Smooth muscle cell (in vitro differentiated cells): Measurements from ENCODE around the gene PKP4. TPM values are rescaled to one million over a fixed set of nuclear protein-coding genes. Genes with fewer than 3 reads are reported as not detected.

Source experiments
- DNase-seq: peaks from one replicate; lab custom pipeline; 2025; ENCODE audit not compliant: unreplicated experiment; lab: John Stamatoyannopoulos, UW
- H2AFZ ChIP-seq: fragments of 200-600 bp; sonication (generic); 2 replicates; pipeline ENCODE4 v1.6.0; 2016; ENCODE audit warnings: antibody characterized with exemption, low read depth, mild to moderate bottlenecking
- H3F3A ChIP-seq: fragments of 200-600 bp; sonication (generic); 2 replicates; pipeline ENCODE4 v1.6.0; 2017; ENCODE audit warnings: antibody characterized with exemption, low read depth
- H3K27ac ChIP-seq: fragments of 200-600 bp; sonication (generic); 2 replicates; pipeline ENCODE4 v1.5.1; 2016; ENCODE audit warnings: low read depth, mild to moderate bottlenecking
- H3K27me3 ChIP-seq: fragments of 200-600 bp; sonication (generic); 2 replicates; pipeline ENCODE4 v1.6.1; 2016; ENCODE audit warnings: low read depth, mild to moderate bottlenecking
- H3K36me3 ChIP-seq: fragments of 200-600 bp; sonication (generic); 2 replicates; pipeline ENCODE4 v1.5.1; 2016; ENCODE audit warnings: low read depth
- H3K4me1 ChIP-seq: fragments of 200-600 bp; sonication (generic); 2 replicates; pipeline ENCODE4 v1.5.1; 2016; ENCODE audit warnings: low read depth
- H3K4me2 ChIP-seq: fragments of 200-600 bp; sonication (generic); 2 replicates; pipeline ENCODE4 v1.6.0; 2016; ENCODE audit warnings: mild to moderate bottlenecking
- H3K4me3 ChIP-seq: fragments of 200-600 bp; sonication (generic); 2 replicates; pipeline ENCODE4 v1.5.1; 2016; ENCODE audit warnings: mild to moderate bottlenecking
- H3K79me2 ChIP-seq: fragments of 200-600 bp; sonication (generic); 2 replicates; pipeline ENCODE4 v1.6.0; 2016; ENCODE audit warnings: low read depth, mild to moderate bottlenecking
- H3K9ac ChIP-seq: fragments of 200-600 bp; sonication (generic); 2 replicates; pipeline ENCODE4 v1.6.0; 2016; ENCODE audit warnings: low read depth
- H3K9me3 ChIP-seq: fragments of 200-600 bp; sonication (generic); replicated peaks from 2 replicates; pipeline ENCODE4 v1.5.1; 2016; ENCODE audit warnings: low read depth
- H4K20me1 ChIP-seq: fragments of 200-600 bp; sonication (generic); 2 replicates; pipeline ENCODE4 v1.6.0; 2016; ENCODE audit warnings: low read depth
- CTCF ChIP-seq: fragments of 200-600 bp; sonication (generic); IDR thresholded peaks from 2 replicates; pipeline ENCODE4 v1.5.1; 2017; ENCODE audit warnings: borderline replicate concordance, mild to moderate bottlenecking, antibody characterized with exemption; ENCODE audit not compliant: insufficient read depth, poor library complexity, severe bottlenecking
- WGBS: methylation state at CpG from one replicate; pipeline ENCODE4 v1.1.7; 2016; ENCODE audit warnings: low lambda C conversion rate; 5-methylcytosine and 5-hydroxymethylcytosine counted together
- polyA plus RNA-seq: library from polyadenylated mRNA; unstranded; fragments of >200 nt; fragmentation: Nextera tagmentation; extraction: Ambion mirVana; gene quantifications from 2 replicates; pipeline ENCODE4 v1.2.1, GENCODE V29; 2016
- total RNA-seq: library from RNA; depleted of rRNA; stranded (reverse); fragments of >200 nt; gene quantifications from 2 replicates; pipeline ENCODE4 v1.2.3, GENCODE V29; 2014

Gene PKP4
- total and polyA plus RNA-seq, 2 experiments from 2014 or later, result 2.4 to 14.0 TPM

GRCh38 chr2:158443606-158444005 lies 13.1 kb upstream of the PKP4 start:
- Histone ChIP-seq H3K27me3 (no peaks in the 10 kb centered on the region), H3K4me1 (no peaks in the 10 kb centered on the region), H3K36me3 (no peaks in the 10 kb centered on the region), H3K9me3 (no peaks in the 10 kb centered on the region), H3K4me2 (no peak overlapping the region), H3K79me2 (no peaks in the 10 kb centered on the region), H3K9ac (no peak overlapping the region), H4K20me1 (no peaks in the 10 kb centered on the region), H3F3A (no peaks in the 10 kb centered on the region), H3K27ac (no peak overlapping the region), H3K4me3 (no peak overlapping the region), H2AFZ (no peak overlapping the region)
- TF ChIP-seq CTCF, result no peak
- no peak for DNase-seq
- 93% methylated on average over 1 of the region's 1 CpG for WGBS

GRCh38 chr2:158457092-158457825 lies 507 bp downstream of the PKP4 start:
- H3F3A ChIP-seq, result peaks cover 13% of the 10 kb centered on the region
- peak overlapping the region; percentile 88 for H2AFZ ChIP-seq
- peaks cover 22% of the 10 kb centered on the region for H3K4me1 ChIP-seq
- no peaks in the 10 kb centered on the region for H3K27me3 ChIP-seq
- no peaks in the 10 kb centered on the region for H3K36me3 ChIP-seq
- H3K4me2 ChIP-seq, result peak overlapping the region; percentile 92
- H3K27ac ChIP-seq, result peak overlapping the region; percentile 40
- WGBS, result 2% methylated on average over 48 of the region's 84 CpGs
- H3K79me2 ChIP-seq, result peaks cover 38% of the 10 kb centered on the region
- peaks cover 36% of the 10 kb centered on the region for H4K20me1 ChIP-seq
- no peak for TF ChIP-seq CTCF
- H3K9me3 ChIP-seq, result no peaks in the 10 kb centered on the region
- peak overlapping the region; percentile 71 for H3K4me3 ChIP-seq
- peak overlapping the region; percentile 66 for H3K9ac ChIP-seq
- peak; percentile 64 for DNase-seq

DNA sequence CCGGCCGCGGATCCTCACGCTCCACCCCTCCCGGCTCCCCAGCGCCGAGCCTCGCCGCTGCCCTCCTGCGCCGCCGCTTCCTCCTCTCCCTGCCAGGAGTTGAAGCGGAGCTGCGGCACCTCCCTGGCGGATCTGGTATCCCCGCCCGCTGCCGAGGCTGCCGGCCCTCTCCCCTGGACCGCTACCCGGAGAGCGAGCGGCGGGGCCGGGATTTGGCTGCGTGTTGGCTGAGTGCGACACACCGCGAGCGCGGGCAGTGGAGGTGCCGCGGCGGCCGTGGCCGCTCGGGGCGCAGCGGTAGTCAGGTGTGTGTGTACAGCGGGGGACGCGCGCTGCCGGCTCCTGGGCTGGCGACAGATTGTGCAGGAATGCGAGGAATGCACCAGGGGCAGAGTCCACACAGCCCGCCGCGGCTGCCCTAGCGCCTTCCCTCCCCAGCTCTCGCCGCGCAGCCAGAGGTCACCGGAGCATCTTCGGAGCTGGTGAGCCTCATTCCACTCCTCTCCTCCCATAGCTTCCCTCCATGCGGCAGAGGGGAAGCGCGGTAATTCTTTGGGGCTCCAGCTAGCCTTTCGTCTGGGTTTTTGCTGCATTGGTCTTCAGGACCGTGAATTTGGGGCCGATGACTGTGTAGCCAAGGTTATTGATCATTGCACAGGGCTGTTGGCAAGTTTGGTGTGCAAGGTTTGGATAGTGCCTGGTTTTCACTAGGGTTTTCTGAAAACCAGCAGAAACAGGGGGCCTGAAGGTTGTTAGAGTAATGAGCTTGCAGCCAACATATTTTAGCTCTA lies 1.3 kb downstream of the PKP4 start:
- no peaks in the 10 kb centered on the region for H3K9me3 ChIP-seq
- peaks cover 25% of the 10 kb centered on the region for H3K4me1 ChIP-seq
- peaks cover 13% of the 10 kb centered on the region for H3F3A ChIP-seq
- no peak for TF ChIP-seq CTCF
- WGBS, result under 1% methylated on average over 54 of the region's 61 CpGs
- H3K4me3 ChIP-seq, result peak overlapping the region; percentile 71
- DNase-seq, result peak; percentile 64
- no peaks in the 10 kb centered on the region for H3K36me3 ChIP-seq
- H3K27me3 ChIP-seq, result no peaks in the 10 kb centered on the region
- H3K4me2 ChIP-seq, result peak overlapping the region; percentile 92
- peak overlapping the region; percentile 88 for H2AFZ ChIP-seq
- H3K27ac ChIP-seq, result peak overlapping the region; percentile 40
- peak overlapping the region; percentile 66 for H3K9ac ChIP-seq
- peaks cover 45% of the 10 kb centered on the region for H3K79me2 ChIP-seq
- H4K20me1 ChIP-seq, result peaks cover 44% of the 10 kb centered on the region

DNA sequence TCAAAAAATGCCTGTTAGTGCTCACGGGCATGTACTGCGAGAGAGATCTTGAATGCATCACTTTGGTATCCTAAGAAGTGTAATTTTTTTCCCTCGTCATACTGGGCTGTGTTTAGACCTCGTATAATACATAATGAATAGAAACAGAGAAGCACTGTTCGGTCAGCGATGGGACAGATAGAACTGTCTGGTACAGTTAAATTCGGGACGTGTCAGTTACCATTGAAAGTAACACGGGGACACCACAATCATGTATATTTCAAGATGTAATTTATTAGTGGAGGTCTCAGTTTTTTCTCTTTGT lies 1.8 kb downstream of the PKP4 start:
- H3K4me3 ChIP-seq, result peak overlapping the region; percentile 71

More for the DNA sequence above, 1.8 kb downstream of the PKP4 start:
- H3K27me3 ChIP-seq, result no peaks in the 10 kb centered on the region
- peak overlapping the region; percentile 88 for H2AFZ ChIP-seq
- H3K9ac ChIP-seq, result no peak overlapping the region
- peaks cover 13% of the 10 kb centered on the region for H3F3A ChIP-seq
- H4K20me1 ChIP-seq, result peaks cover 49% of the 10 kb centered on the region
- TF ChIP-seq CTCF, result no peak
- no peaks in the 10 kb centered on the region for H3K9me3 ChIP-seq
- peak overlapping the region; percentile 92 for H3K4me2 ChIP-seq
- no peak for DNase-seq
- peaks cover 30% of the 10 kb centered on the region for H3K4me1 ChIP-seq
- no peaks in the 10 kb centered on the region for H3K36me3 ChIP-seq
- no peak overlapping the region for H3K27ac ChIP-seq
- 11% methylated on average over 9 of the region's 9 CpGs for WGBS
- peaks cover 45% of the 10 kb centered on the region for H3K79me2 ChIP-seq
